Measurements from ENCODE around the gene POU4F3. TPM values are rescaled to one million over a fixed set of nuclear protein-coding genes. Genes with fewer than 3 reads are reported as not detected.
"Not testable (repeated sequence)": the region's sequence is repeated elsewhere in the genome, so short reads cannot be mapped to it uniquely, and the experiment has no call there.

Gene POU4F3, protein sequence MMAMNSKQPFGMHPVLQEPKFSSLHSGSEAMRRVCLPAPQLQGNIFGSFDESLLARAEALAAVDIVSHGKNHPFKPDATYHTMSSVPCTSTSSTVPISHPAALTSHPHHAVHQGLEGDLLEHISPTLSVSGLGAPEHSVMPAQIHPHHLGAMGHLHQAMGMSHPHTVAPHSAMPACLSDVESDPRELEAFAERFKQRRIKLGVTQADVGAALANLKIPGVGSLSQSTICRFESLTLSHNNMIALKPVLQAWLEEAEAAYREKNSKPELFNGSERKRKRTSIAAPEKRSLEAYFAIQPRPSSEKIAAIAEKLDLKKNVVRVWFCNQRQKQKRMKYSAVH
- not detected for total RNA-seq

DNA sequence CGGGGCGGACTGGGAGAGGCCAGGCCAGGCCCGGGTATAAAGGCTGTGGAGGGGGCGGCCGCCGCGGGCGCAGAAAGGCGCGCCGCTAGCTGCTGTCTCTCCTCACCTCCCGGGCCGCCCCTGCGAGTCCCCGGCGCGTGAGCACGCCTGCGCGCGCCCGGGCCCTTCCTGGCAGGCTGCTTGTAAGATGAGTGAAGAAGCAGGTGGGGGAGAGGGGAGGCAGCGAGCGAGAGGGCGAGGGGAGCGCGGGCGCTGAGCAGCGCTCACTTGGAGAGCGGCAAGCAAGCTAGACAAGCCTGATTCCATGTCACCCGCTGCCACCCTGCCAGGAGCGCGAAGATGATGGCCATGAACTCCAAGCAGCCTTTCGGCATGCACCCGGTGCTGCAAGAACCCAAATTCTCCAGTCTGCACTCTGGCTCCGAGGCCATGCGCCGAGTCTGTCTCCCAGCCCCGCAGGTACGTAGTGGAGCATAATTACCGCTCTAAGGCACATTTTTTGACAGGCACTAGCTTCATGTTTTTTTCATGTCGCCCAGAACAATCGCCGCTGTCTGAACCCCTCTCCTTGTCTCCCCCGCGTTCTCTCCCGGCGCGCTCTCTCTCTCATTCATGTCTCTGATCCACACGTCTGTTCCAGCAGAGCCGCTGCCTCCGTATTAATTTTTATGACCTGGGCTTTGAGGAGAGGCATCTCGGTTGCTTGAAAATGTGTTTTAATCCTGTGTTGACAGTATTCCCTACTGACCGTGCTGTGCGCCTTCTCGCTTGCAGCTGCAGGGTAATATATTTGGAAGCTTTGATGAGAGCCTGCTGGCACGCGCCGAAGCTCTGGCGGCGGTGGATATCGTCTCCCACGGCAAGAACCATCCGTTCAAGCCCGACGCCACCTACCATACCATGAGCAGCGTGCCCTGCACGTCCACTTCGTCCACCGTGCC lies at the start of gene POU4F3:
Gene POU4F3, plus strand, starts transcription at position 66 of the 941 bp plus-strand sequence. Its CDS starts 274 bp downstream, at position 340.
- Histone ChIP-seq H3K9me3 (ENCODE audit: control insufficient read depth in 3 of 3, low read length in 3 of 3) (no peaks in the 10 kb centered on the region), H3K9ac (ENCODE audit: low read depth in 1 of 3, low read length in 3 of 3) (no peak within 1 kb of the TSS), H3K27ac (ENCODE audit: low read depth, low read length) (no peak within 1 kb of the TSS), H3K4me3 (ENCODE audit: low read length in 3 of 3) (no peak within 1 kb of the TSS), H3K36me3 (ENCODE audit: control insufficient read depth in 3 of 3, insufficient read depth in 3 of 3, low read length in 3 of 3) (no peaks in the 10 kb centered on the region), H3K27me3 (ENCODE audit: control insufficient read depth in 3 of 3, insufficient read depth in 3 of 3, low read length in 3 of 3) (peaks cover 93 to 96% (median 96%) of the 10 kb centered on the region in 3 donors), H3K4me1 (ENCODE audit: control insufficient read depth in 3 of 3, insufficient read depth in 3 of 3, low read length in 3 of 3) (peaks cover 4 to 14% (median 8%) of the 10 kb centered on the region in 3 donors)

DNA sequence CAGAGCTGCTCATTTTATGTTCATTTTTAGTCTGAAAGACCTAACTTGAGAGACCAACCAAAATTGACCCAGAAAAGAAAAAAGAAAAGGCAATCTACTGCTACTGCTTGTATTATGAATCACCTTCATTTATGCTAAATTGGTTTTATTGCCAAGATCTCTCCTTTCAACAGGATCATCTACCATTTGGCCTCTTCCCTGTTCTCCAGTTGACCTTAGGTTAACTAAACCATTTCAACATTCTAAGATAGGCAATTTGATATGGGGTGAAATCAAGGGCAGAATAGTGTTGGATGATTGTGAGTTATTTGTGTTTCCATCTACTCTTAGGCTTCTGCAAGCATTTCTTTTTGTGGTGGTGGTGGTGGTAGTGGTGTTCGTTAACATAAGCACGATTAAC lies 48.3 kb upstream of the POU4F3 start:
- H3K4me3 ChIP-seq (ENCODE audit: low read length in 3 of 3) = no peak overlapping the region

DNA sequence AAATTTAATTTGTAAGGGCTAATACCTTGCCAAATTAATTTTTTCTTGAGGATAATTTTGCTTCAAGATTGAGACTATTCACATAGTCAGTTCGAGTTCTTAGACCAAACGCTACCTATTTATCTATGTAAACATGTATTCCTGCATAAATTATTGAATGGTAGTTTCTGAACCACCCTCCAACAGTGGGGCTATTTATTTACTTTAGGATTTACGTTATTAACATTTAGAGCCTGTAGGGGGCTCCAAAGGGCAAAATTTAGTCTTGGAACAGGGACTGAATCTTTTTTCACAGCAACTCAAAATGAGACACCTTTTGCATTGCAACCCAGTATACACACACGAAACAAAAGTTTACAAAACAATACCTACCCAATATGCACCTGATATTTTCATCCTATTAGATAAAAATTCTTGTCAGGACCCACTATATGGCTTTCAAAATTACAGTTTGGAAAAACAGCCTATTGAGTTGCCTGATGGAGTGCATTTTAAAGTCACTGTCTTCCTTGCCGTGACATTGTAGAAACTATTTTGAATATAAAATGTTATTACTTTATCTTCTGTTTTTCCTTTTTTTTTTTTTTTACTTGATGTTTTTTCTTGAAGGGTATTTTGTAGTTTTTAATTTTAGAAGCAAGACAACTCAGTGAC lies 47.1 kb upstream of the POU4F3 start:
- H3K9me3 ChIP-seq (ENCODE audit: control insufficient read depth in 3 of 3, low read length in 3 of 3) = no peaks in the 10 kb centered on the region

More for the DNA sequence above, 48.3 kb upstream of the POU4F3 start:
- Histone ChIP-seq H3K36me3 (ENCODE audit: control insufficient read depth in 3 of 3, insufficient read depth in 3 of 3, low read length in 3 of 3) (no peaks in the 10 kb centered on the region), H3K9me3 (ENCODE audit: control insufficient read depth in 3 of 3, low read length in 3 of 3) (no peaks in the 10 kb centered on the region), H3K27me3 (ENCODE audit: control insufficient read depth in 3 of 3, insufficient read depth in 3 of 3, low read length in 3 of 3) (no peaks in the 10 kb centered on the region), H3K9ac (ENCODE audit: low read depth in 1 of 3, low read length in 3 of 3) (no peak overlapping the region), H3K4me1 (ENCODE audit: control insufficient read depth in 3 of 3, insufficient read depth in 3 of 3, low read length in 3 of 3) (no peaks in the 10 kb centered on the region), H3K27ac (ENCODE audit: low read depth, low read length) (no peak overlapping the region)

DNA sequence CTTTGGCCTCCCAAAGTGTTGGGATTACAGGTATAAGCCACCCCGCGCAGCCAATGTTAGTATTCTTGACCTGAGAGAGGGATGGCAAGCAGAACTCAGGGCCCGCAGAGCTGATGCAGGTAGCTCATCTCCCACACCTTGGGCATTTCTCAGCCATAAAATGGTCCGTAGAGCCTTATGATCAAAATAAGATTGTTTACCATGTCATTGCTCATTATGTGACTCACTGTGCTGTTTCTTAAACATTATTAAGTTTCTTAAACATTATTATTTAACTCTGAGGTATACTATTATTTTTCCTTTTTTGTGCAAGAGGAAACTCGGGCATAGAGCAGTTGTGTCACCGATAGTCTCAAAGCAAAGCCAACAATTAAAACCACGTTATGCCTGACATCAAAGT lies 42.4 kb upstream of the POU4F3 start:
- H3K36me3 ChIP-seq (ENCODE audit: control insufficient read depth in 3 of 3, insufficient read depth in 3 of 3, low read length in 3 of 3) = no peaks in the 10 kb centered on the region
- no peak overlapping the region for H3K27ac ChIP-seq (ENCODE audit: low read depth, low read length)
- no peaks in the 10 kb centered on the region for H3K4me1 ChIP-seq (ENCODE audit: control insufficient read depth in 3 of 3, insufficient read depth in 3 of 3, low read length in 3 of 3)
- no peak overlapping the region for H3K9ac ChIP-seq (ENCODE audit: low read depth in 1 of 3, low read length in 3 of 3)
- H3K4me3 ChIP-seq (ENCODE audit: low read length in 3 of 3) = no peak overlapping the region
- H3K27me3 ChIP-seq (ENCODE audit: control insufficient read depth in 3 of 3, insufficient read depth in 3 of 3, low read length in 3 of 3) = no peaks in the 10 kb centered on the region
- H3K9me3 ChIP-seq (ENCODE audit: control insufficient read depth in 3 of 3, low read length in 3 of 3) = no peaks in the 10 kb centered on the region

More for the DNA sequence above, 47.1 kb upstream of the POU4F3 start:
- no peak overlapping the region for H3K9ac ChIP-seq (ENCODE audit: low read depth in 1 of 3, low read length in 3 of 3)
- no peak overlapping the region for H3K4me3 ChIP-seq (ENCODE audit: low read length in 3 of 3)
- no peaks in the 10 kb centered on the region for H3K4me1 ChIP-seq (ENCODE audit: control insufficient read depth in 3 of 3, insufficient read depth in 3 of 3, low read length in 3 of 3)
- H3K27ac ChIP-seq (ENCODE audit: low read depth, low read length) = no peak overlapping the region
- H3K27me3 ChIP-seq (ENCODE audit: control insufficient read depth in 3 of 3, insufficient read depth in 3 of 3, low read length in 3 of 3) = no peaks in the 10 kb centered on the region
- H3K36me3 ChIP-seq (ENCODE audit: control insufficient read depth in 3 of 3, insufficient read depth in 3 of 3, low read length in 3 of 3) = no peaks in the 10 kb centered on the region

DNA sequence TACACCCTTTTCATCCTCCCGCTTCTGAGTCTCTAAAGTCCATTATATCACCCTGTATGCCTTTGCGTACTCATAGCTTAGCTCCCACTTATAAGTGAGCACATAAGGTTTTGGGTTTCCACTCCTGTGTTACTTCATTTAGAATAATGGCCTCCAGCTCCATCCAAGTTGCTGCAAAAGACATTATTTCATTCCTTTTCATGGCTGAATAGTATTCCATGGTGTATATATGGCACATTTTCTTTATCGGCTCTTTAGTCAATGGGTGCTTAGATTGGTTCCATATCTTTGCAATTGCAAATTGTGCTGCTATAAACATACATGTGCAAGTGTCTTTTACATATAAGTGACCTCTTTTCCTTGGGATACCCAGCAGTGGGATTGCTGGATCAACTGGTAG lies 39.7 kb upstream of the POU4F3 start:
- H3K4me1 ChIP-seq (ENCODE audit: control insufficient read depth in 3 of 3, insufficient read depth in 3 of 3, low read length in 3 of 3); H3K36me3 ChIP-seq (ENCODE audit: control insufficient read depth in 3 of 3, insufficient read depth in 3 of 3, low read length in 3 of 3); H3K9me3 ChIP-seq (ENCODE audit: control insufficient read depth in 3 of 3, low read length in 3 of 3): not testable (repeated sequence)

DNA sequence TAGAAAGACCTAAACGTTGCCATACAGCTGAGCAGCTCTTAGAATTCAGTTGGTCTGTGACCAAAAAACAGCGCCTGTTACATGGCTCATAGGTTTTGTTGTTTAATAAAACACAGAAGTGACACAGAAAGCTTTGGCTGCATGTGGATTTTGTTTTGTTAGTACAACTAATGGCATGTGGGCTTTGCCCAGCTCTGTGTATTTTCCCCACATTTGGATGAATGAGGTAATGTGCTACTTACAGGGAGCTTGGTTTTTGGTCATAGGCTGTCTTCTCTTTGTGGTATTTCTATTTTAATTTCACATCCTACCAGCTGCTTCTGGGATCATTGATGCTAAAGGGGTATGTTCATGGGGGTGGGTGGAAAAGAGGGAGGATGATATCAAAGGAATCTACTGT lies 37.0 kb upstream of the POU4F3 start:
- Histone ChIP-seq H3K9ac (ENCODE audit: low read depth in 1 of 3, low read length in 3 of 3) (no peak overlapping the region), H3K27ac (ENCODE audit: low read depth, low read length) (no peak overlapping the region), H3K4me1 (ENCODE audit: control insufficient read depth in 3 of 3, insufficient read depth in 3 of 3, low read length in 3 of 3) (no peaks in the 10 kb centered on the region), H3K9me3 (ENCODE audit: control insufficient read depth in 3 of 3, low read length in 3 of 3) (no peaks in the 10 kb centered on the region), H3K27me3 (ENCODE audit: control insufficient read depth in 3 of 3, insufficient read depth in 3 of 3, low read length in 3 of 3) (peaks cover 0 to 6% (median 0%) of the 10 kb centered on the region in 3 donors), H3K36me3 (ENCODE audit: control insufficient read depth in 3 of 3, insufficient read depth in 3 of 3, low read length in 3 of 3) (no peaks in the 10 kb centered on the region), H3K4me3 (ENCODE audit: low read length in 3 of 3) (no peak overlapping the region)

More for the DNA sequence above, 39.7 kb upstream of the POU4F3 start:
- H3K4me3 ChIP-seq (ENCODE audit: low read length in 3 of 3); H3K9ac ChIP-seq (ENCODE audit: low read depth in 1 of 3, low read length in 3 of 3); H3K27ac ChIP-seq (ENCODE audit: low read depth, low read length); H3K27me3 ChIP-seq (ENCODE audit: control insufficient read depth in 3 of 3, insufficient read depth in 3 of 3, low read length in 3 of 3): not testable (repeated sequence)

DNA sequence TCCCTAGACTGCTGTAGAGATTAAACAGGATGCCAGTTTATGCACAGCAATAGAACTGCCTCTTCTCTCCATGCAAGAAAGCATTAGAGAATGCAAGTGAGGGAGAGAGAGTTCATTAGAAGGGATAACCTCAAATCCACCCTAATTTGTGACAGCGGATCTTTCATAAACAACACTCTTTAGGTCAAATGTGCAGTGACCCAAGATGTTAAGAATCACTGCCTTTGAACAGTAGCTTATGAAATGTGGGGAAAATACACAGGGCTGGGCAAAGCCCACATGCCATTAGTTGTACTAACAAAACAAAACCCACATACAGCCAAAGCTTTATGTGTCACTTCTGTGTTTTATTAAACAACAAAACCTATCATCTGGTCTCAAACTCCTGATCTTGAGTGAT lies 36.2 kb upstream of the POU4F3 start:
- Histone ChIP-seq H3K4me1 (ENCODE audit: control insufficient read depth in 3 of 3, insufficient read depth in 3 of 3, low read length in 3 of 3) (no peaks in the 10 kb centered on the region), H3K36me3 (ENCODE audit: control insufficient read depth in 3 of 3, insufficient read depth in 3 of 3, low read length in 3 of 3) (no peaks in the 10 kb centered on the region), H3K27ac (ENCODE audit: low read depth, low read length) (no peak overlapping the region), H3K4me3 (ENCODE audit: low read length in 3 of 3) (no peak overlapping the region), H3K27me3 (ENCODE audit: control insufficient read depth in 3 of 3, insufficient read depth in 3 of 3, low read length in 3 of 3) (peaks cover 0 to 6% (median 0%) of the 10 kb centered on the region in 3 donors), H3K9me3 (ENCODE audit: control insufficient read depth in 3 of 3, low read length in 3 of 3) (no peaks in the 10 kb centered on the region), H3K9ac (ENCODE audit: low read depth in 1 of 3, low read length in 3 of 3) (no peak overlapping the region)

DNA sequence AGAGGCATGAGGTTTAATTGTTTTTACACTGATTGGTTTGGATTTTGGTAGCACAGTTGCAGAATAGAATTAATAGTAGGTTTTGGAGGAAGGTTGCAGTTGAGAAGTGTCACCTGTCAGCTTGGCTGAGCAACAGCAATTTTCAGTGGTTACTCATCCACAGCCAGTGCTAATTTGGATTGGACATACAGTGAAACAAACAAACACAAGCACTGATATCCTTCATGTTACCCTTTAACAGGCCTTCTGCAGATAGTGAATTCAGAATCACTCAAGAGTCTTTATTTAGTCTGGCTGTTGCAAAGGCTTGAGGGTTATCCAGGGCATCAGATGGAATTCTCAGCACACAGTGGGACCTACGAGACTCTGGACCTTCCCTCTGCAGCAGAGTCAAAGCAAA lies 31.8 kb upstream of the POU4F3 start:
- Histone ChIP-seq H3K4me1 (ENCODE audit: control insufficient read depth in 3 of 3, insufficient read depth in 3 of 3, low read length in 3 of 3) (peaks cover 0 to 6% (median 0%) of the 10 kb centered on the region in 3 donors), H3K27me3 (ENCODE audit: control insufficient read depth in 3 of 3, insufficient read depth in 3 of 3, low read length in 3 of 3) (peaks cover 0 to 5% (median 0%) of the 10 kb centered on the region in 3 donors), H3K9ac (ENCODE audit: low read depth in 1 of 3, low read length in 3 of 3) (no peak overlapping the region), H3K27ac (ENCODE audit: low read depth, low read length) (no peak overlapping the region), H3K9me3 (ENCODE audit: control insufficient read depth in 3 of 3, low read length in 3 of 3) (no peaks in the 10 kb centered on the region), H3K4me3 (ENCODE audit: low read length in 3 of 3) (no peak overlapping the region), H3K36me3 (ENCODE audit: control insufficient read depth in 3 of 3, insufficient read depth in 3 of 3, low read length in 3 of 3) (no peaks in the 10 kb centered on the region)

DNA sequence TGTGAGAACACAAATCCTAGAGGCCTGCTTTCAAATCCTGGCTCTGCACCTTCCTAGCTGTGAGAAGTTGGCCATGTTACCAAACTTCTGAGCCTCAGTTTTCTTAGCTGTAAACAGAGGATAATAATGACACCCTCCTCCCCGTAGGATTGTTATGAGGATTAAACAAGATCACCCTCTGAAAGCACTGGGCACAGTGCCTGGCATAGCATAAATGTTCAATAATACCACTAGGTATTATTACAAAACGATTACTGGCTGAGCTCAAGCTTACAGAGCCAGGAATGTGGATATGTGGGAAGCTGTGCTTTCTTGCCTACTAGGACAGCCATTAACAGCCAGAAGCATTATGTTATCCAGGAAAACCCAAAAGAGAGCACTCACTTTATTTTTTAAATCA lies 30.8 kb upstream of the POU4F3 start:
- no peaks in the 10 kb centered on the region for H3K36me3 ChIP-seq (ENCODE audit: control insufficient read depth in 3 of 3, insufficient read depth in 3 of 3, low read length in 3 of 3)
- no peaks in the 10 kb centered on the region for H3K27me3 ChIP-seq (ENCODE audit: control insufficient read depth in 3 of 3, insufficient read depth in 3 of 3, low read length in 3 of 3)
- no peaks in the 10 kb centered on the region for H3K9me3 ChIP-seq (ENCODE audit: control insufficient read depth in 3 of 3, low read length in 3 of 3)
- H3K27ac ChIP-seq (ENCODE audit: low read depth, low read length) = no peak overlapping the region
- H3K4me3 ChIP-seq (ENCODE audit: low read length in 3 of 3) = no peak overlapping the region
- H3K9ac ChIP-seq (ENCODE audit: low read depth in 1 of 3, low read length in 3 of 3) = no peak overlapping the region
- H3K4me1 ChIP-seq (ENCODE audit: control insufficient read depth in 3 of 3, insufficient read depth in 3 of 3, low read length in 3 of 3) = peaks cover 0 to 6% (median 0%) of the 10 kb centered on the region in 3 donors
